ENCODE results near the gene FSD1L.
A peak's percentile ranks its signal among the peaks of the same experiment; 100 is the strongest.

Gene FSD1L

GRCh38 chr9:105473221-105473620 lies 25.4 kb downstream of the FSD1L start:
- TF ChIP-seq CTCF (conservative IDR thresholded peaks at IDR 0.05; ENCODE audit: control insufficient read depth, insufficient read depth, low read depth, low read length) = no peak
- H3K4me3 ChIP-seq (ENCODE audit: control insufficient read depth, low read depth, low read length) = no peak overlapping the region
- DNase-seq (ENCODE audit: low read depth) = no peak

GRCh38 chr9:105475302-105475701 lies 27.5 kb downstream of the FSD1L start:
- no peak overlapping the region for H3K4me3 ChIP-seq (ENCODE audit: control insufficient read depth, low read depth, low read length)
- TF ChIP-seq CTCF (conservative IDR thresholded peaks at IDR 0.05; ENCODE audit: control insufficient read depth, insufficient read depth, low read depth, low read length) = peak; percentile 51
- peak; percentile 56 for DNase-seq (ENCODE audit: low read depth)

GRCh38 chr9:105479846-105480245 lies 32.0 kb downstream of the FSD1L start:
- H3K4me3 ChIP-seq (ENCODE audit: control insufficient read depth, low read depth, low read length) = no peak overlapping the region
- TF ChIP-seq CTCF (conservative IDR thresholded peaks at IDR 0.05; ENCODE audit: control insufficient read depth, insufficient read depth, low read depth, low read length) = no peak
- DNase-seq (ENCODE audit: low read depth) = peak; percentile 14

GRCh38 chr9:105483618-105484017 lies 35.8 kb downstream of the FSD1L start:
- TF ChIP-seq CTCF (conservative IDR thresholded peaks at IDR 0.05; ENCODE audit: control insufficient read depth, insufficient read depth, low read depth, low read length) = no peak
- DNase-seq (ENCODE audit: low read depth) = no peak
- H3K4me3 ChIP-seq (ENCODE audit: control insufficient read depth, low read depth, low read length) = no peak overlapping the region

GRCh38 chr9:105484226-105484625 lies 36.4 kb downstream of the FSD1L start:
- no peak overlapping the region for H3K4me3 ChIP-seq (ENCODE audit: control insufficient read depth, low read depth, low read length)
- DNase-seq (ENCODE audit: low read depth) = no peak
- TF ChIP-seq CTCF (conservative IDR thresholded peaks at IDR 0.05; ENCODE audit: control insufficient read depth, insufficient read depth, low read depth, low read length) = no peak

- DNase-seq (ENCODE audit: low read depth) = no peak
- no peak for TF ChIP-seq CTCF (conservative IDR thresholded peaks at IDR 0.05; ENCODE audit: control insufficient read depth, insufficient read depth, low read depth, low read length)
These were observed 37.3 kb downstream of the FSD1L start for GRCh38 chr9:105485131-105485530.

GRCh38 chr9:105496826-105497225 lies 49.0 kb downstream of the FSD1L start:
- TF ChIP-seq CTCF (conservative IDR thresholded peaks at IDR 0.05; ENCODE audit: control insufficient read depth, insufficient read depth, low read depth, low read length) = no peak
- no peak for DNase-seq (ENCODE audit: low read depth)

More at GRCh38 chr9:105485131-105485530, 37.3 kb downstream of the FSD1L start:
- no peak overlapping the region for H3K4me3 ChIP-seq (ENCODE audit: control insufficient read depth, low read depth, low read length)

More at GRCh38 chr9:105496826-105497225, 49.0 kb downstream of the FSD1L start:
- H3K4me3 ChIP-seq (ENCODE audit: control insufficient read depth, low read depth, low read length) = no peak overlapping the region
